ENCODE results near the gene HERPUD1. TPM values are rescaled to one million over a fixed set of nuclear protein-coding genes. Genes with fewer than 3 reads are reported as not detected.

Gene HERPUD1
- total RNA-seq, 2 experiments from 2014 or later = 217 to 227 TPM

- H3K4me3 ChIP-seq (ENCODE audit: low read length) = no peak overlapping the region
- POLR2A ChIA-PET = no interaction called here
- H3K9me3 ChIP-seq (ENCODE audit: control insufficient read depth in 1 of 2, insufficient read depth in 1 of 2, low read length in 2 of 2) = no peaks in the 10 kb centered on the region
- no peaks in the 10 kb centered on the region for H3K27me3 ChIP-seq (ENCODE audit: control insufficient read depth in 1 of 2, insufficient read depth in 2 of 2, low read length in 2 of 2)
- CTCF ChIA-PET = no interaction called here
- H3K4me1 ChIP-seq (ENCODE audit: insufficient read depth, low read length) = no peaks in the 10 kb centered on the region
- H3K27ac Mint-ChIP-seq = no peak overlapping the region
- no peaks in the 10 kb centered on the region for H3K4me1 Mint-ChIP-seq (ENCODE audit: low read depth)
- DNase-seq (no peak), ATAC-seq (ENCODE audit: poor library complexity) (no peak)
- H3K36me3 ChIP-seq (ENCODE audit: insufficient read depth, low read length) = no peaks in the 10 kb centered on the region
- no peak overlapping the region for H3K27ac ChIP-seq (ENCODE audit: low read depth in 1 of 2, low read length in 2 of 2)
- H3K27me3 Mint-ChIP-seq = no peaks in the 10 kb centered on the region
- TF ChIP-seq CTCF (IDR thresholded peaks at IDR 0.05) = no peak
- H3K9me3 Mint-ChIP-seq = no peaks in the 10 kb centered on the region
- no peak overlapping the region for H3K4me3 Mint-ChIP-seq
- intact Hi-C loops (cut with DNase I, micrococcal nuclease) = no loop called here
- H3K36me3 Mint-ChIP-seq (ENCODE audit: low read depth) = no peaks in the 10 kb centered on the region
Measured at GRCh38 chr16:56956756-56957155, 24.8 kb downstream of the HERPUD1 start.

- no peaks in the 10 kb centered on the region for H3K27me3 ChIP-seq (ENCODE audit: control insufficient read depth in 1 of 2, insufficient read depth in 2 of 2, low read length in 2 of 2)
- Mint-ChIP-seq H3K27ac (no peak overlapping the region), H3K9me3 (no peaks in the 10 kb centered on the region), H3K27me3 (no peaks in the 10 kb centered on the region), H3K4me1 (ENCODE audit: low read depth) (peaks cover 16% of the 10 kb centered on the region), H3K4me3 (no peak overlapping the region), H3K36me3 (ENCODE audit: low read depth) (no peaks in the 10 kb centered on the region)
- ATAC-seq (ENCODE audit: poor library complexity) = no peak
- no peak for TF ChIP-seq CTCF (IDR thresholded peaks at IDR 0.05)
- no peak for DNase-seq
- ChIA-PET CTCF (no interaction called here), POLR2A (no interaction called here)
- H3K4me3 ChIP-seq (ENCODE audit: low read length) = no peak overlapping the region
- H3K36me3 ChIP-seq (ENCODE audit: insufficient read depth, low read length) = no peaks in the 10 kb centered on the region
- intact Hi-C loops (cut with DNase I, micrococcal nuclease) = no loop called here
- H3K4me1 ChIP-seq (ENCODE audit: insufficient read depth, low read length) = peaks cover 14% of the 10 kb centered on the region
- no peaks in the 10 kb centered on the region for H3K9me3 ChIP-seq (ENCODE audit: control insufficient read depth in 1 of 2, insufficient read depth in 1 of 2, low read length in 2 of 2)
- H3K27ac ChIP-seq (ENCODE audit: low read depth in 1 of 2, low read length in 2 of 2) = no peak overlapping the region
Measured at GRCh38 chr16:56960681-56961281, 28.8 kb downstream of the HERPUD1 start.

- H3K27ac Mint-ChIP-seq = no peak overlapping the region
- no peak overlapping the region for H3K4me3 ChIP-seq (ENCODE audit: low read length)
- H3K36me3 Mint-ChIP-seq (ENCODE audit: low read depth) = no peaks in the 10 kb centered on the region
- DNase-seq = no peak
- ChIA-PET CTCF (no interaction called here), POLR2A (no interaction called here)
- H3K9me3 ChIP-seq (ENCODE audit: control insufficient read depth in 1 of 2, insufficient read depth in 1 of 2, low read length in 2 of 2) = no peaks in the 10 kb centered on the region
- H3K27me3 Mint-ChIP-seq = no peaks in the 10 kb centered on the region
- TF ChIP-seq CTCF (IDR thresholded peaks at IDR 0.05) = no peak
- H3K27me3 ChIP-seq (ENCODE audit: control insufficient read depth in 1 of 2, insufficient read depth in 2 of 2, low read length in 2 of 2) = no peaks in the 10 kb centered on the region
- intact Hi-C loops (cut with DNase I, micrococcal nuclease) = no loop called here
- no peak for ATAC-seq (ENCODE audit: poor library complexity)
- H3K4me1 ChIP-seq (ENCODE audit: insufficient read depth, low read length) = peaks cover 20% of the 10 kb centered on the region
- no peak overlapping the region for H3K4me3 Mint-ChIP-seq
- no peak overlapping the region for H3K27ac ChIP-seq (ENCODE audit: low read depth in 1 of 2, low read length in 2 of 2)
- peaks cover 19% of the 10 kb centered on the region for H3K4me1 Mint-ChIP-seq (ENCODE audit: low read depth)
- no peaks in the 10 kb centered on the region for H3K9me3 Mint-ChIP-seq
- no peaks in the 10 kb centered on the region for H3K36me3 ChIP-seq (ENCODE audit: insufficient read depth, low read length)
Measured at GRCh38 chr16:56961386-56961785, 29.4 kb downstream of the HERPUD1 start.

Measured in CD4-positive, alpha-beta T cell (primary cell).